NCI-H226 (cell line): ENCODE measurements around the gene RRAS.
A peak's percentile ranks its signal among the peaks of the same experiment; 100 is the strongest.

Experiments
- DNase-seq: peaks from one replicate; pipeline ENCODE4 v3.0.0-alpha.2; 2015

Gene RRAS

GRCh38 chr19:49593233-49594113 lies 46.5 kb downstream of the RRAS start:
- DNase-seq: peak; percentile 92

- peak; percentile 13 for DNase-seq
Measured at GRCh38 chr19:49592486-49593232, 47.3 kb downstream of the RRAS start.

GRCh38 chr19:49591731-49592485 lies 48.0 kb downstream of the RRAS start:
- DNase-seq: peak; percentile 55

GRCh38 chr19:49590971-49591730 lies 48.8 kb downstream of the RRAS start, which contains the start of gene PRR12:
Gene PRR12 (plus strand): TSS chr19:49591182. CDS start chr19:49591655, 473 bp downstream.
- DNase-seq: peak; percentile 44

GRCh38 chr19:49590071-49590970 lies 49.6 kb downstream of the RRAS start:
- DNase-seq: peak; percentile 97

GRCh38 chr19:49589502-49589905 lies 50.4 kb downstream of the RRAS start:
- no peak for DNase-seq

- no peak for DNase-seq
Measured at GRCh38 chr19:49588365-49589122, 51.4 kb downstream of the RRAS start.

- no peak for DNase-seq
Measured at GRCh38 chr19:49587227-49587626, 52.7 kb downstream of the RRAS start.
